ENCODE data around the gene CNOT3.

DNA sequence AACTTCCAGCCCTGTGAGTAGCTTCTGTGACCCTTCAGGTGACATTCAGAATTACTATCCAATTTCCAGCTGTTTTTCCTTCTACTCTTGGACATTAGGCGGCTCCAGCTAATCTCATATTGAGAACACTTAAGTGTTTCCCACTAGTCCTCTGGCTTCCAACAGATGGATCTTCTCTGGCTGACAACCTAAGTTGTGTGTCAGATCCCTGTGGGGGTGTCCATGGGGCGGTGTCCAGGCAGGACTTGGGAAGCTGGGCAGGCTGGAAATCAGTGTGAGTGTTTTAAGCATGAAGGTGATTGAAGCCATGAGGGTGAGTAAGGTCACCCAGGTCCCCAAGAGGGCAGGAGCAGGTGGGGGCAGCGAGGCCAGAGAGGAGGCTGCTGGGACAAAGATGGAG, 10.1 kb downstream of the CNOT3 start:
- TF ChIP-seq POLR2A (IDR thresholded peaks at IDR 0.05): no peak
- no peak for TF ChIP-seq POLR2AphosphoS5 (IDR thresholded peaks at IDR 0.05)

Data from breast epithelium (tissue), 3 donors.